Activated naive CD8-positive, alpha-beta T cell treated with anti-CD3 and anti-CD28 coated beads for 36 hours (primary cell): ENCODE results near the gene IMMP2L. TPM values are rescaled to one million over a fixed set of nuclear protein-coding genes. Genes with fewer than 3 reads are reported as not detected.

Source experiments
- DNase-seq: peaks from one replicate; pipeline ENCODE4 v3.0.0; 2021
- H3K27ac Mint-ChIP-seq: one replicate; pipeline ENCODE4 v1.8.0; 2022; ENCODE audit warnings: mild to moderate bottlenecking, moderate library complexity, mixed read lengths
- H3K27me3 Mint-ChIP-seq: one replicate; pipeline ENCODE4 v1.8.0; 2022; ENCODE audit warnings: mild to moderate bottlenecking, mixed read lengths
- H3K36me3 Mint-ChIP-seq: one replicate; pipeline ENCODE4 v1.8.0; 2021; ENCODE audit warnings: mild to moderate bottlenecking, mixed read lengths
- H3K4me1 Mint-ChIP-seq: one replicate; pipeline ENCODE4 v1.8.0; 2021; ENCODE audit warnings: mixed read lengths
- H3K4me3 Mint-ChIP-seq: one replicate; pipeline ENCODE4 v1.8.0; 2022; ENCODE audit warnings: mild to moderate bottlenecking, moderate library complexity, mixed read lengths
- H3K9me3 Mint-ChIP-seq: one replicate; pipeline ENCODE4 v1.8.0; 2022; ENCODE audit warnings: mixed read lengths
- total RNA-seq, 2 experiments: library from RNA; stranded (reverse); gene quantifications; one replicate each; pipeline ENCODE4 v1.2.3, GENCODE V29; 2021

Gene IMMP2L
- total RNA-seq, 2 experiments from 2014 or later, result 18.5 to 20.9 TPM

DNA sequence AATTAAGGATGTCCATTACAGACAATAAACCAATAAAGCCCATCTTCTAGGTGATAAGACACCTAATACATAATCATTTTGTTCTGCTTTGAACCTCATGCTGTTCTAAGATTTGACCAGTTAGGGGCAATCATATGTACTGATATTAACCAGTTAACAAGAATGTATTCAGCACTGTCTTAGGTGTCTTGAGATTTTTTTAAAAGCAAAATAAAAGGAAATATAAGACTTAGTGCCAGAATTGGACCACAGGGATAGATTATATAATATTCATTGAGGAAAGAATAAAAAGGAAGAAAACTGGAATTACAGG, 32.0 kb downstream of the IMMP2L start:
- no peaks in the 10 kb centered on the region for H3K27me3 Mint-ChIP-seq
- H3K27ac Mint-ChIP-seq, result no peak overlapping the region
- no peak for DNase-seq
- no peaks in the 10 kb centered on the region for H3K9me3 Mint-ChIP-seq
- peaks cover 44% of the 10 kb centered on the region for H3K4me1 Mint-ChIP-seq
- no peak overlapping the region for H3K4me3 Mint-ChIP-seq
- peaks cover 18% of the 10 kb centered on the region for H3K36me3 Mint-ChIP-seq

DNA sequence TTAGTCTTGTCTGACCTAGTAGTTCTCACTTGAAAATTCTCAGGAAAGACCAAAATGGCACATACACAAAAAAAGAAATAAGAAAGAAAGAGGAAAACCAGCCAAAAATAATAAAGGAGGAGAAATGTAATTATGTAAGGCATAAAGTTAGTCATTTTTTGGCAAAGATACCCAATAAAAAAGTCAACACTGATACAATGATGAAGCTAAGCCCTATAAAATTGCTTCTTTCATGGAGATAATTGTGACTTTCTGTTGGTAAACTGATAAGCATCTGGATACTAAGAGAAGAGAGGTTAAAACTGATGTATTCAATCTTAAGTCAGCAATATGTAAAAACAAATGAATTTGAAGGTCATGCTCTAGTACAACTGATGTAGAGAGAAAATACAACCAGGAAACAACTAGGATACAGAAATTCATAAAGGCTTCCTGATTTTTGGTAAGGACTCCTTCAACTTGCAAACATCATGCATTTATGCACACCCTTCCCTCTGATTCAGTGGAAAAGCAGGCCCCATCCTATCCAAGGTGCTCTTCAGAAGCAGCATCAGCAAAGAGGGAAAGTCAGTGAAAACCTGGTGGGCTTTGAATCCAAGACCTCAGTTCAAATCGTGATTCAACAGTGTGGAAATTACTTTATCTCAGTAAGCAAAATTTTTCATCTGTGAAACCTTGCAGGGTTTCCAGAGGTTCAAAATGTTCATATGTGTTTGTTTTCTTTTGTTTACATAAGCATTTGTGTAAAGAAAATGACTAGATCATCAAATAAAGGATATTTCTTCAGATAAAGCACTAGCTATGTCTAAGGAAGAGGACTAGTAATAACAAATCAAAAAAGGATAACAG, 32.6 kb downstream of the IMMP2L start:
- Mint-ChIP-seq H3K36me3 (peaks cover 21% of the 10 kb centered on the region), H3K27me3 (no peaks in the 10 kb centered on the region), H3K4me1 (peaks cover 42% of the 10 kb centered on the region), H3K4me3 (no peak overlapping the region), H3K27ac (no peak overlapping the region), H3K9me3 (no peaks in the 10 kb centered on the region)
- no peak for DNase-seq

GRCh38 chr7:111528331-111528730, 34.0 kb downstream of the IMMP2L start:
- Mint-ChIP-seq H3K27ac (peak overlapping the region; percentile 14), H3K9me3 (no peaks in the 10 kb centered on the region), H3K27me3 (no peaks in the 10 kb centered on the region), H3K36me3 (peaks cover 26% of the 10 kb centered on the region), H3K4me3 (no peak overlapping the region), H3K4me1 (peaks cover 42% of the 10 kb centered on the region)
- DNase-seq, result peak; percentile 5

GRCh38 chr7:111527545-111527944, 34.7 kb downstream of the IMMP2L start:
- Mint-ChIP-seq H3K4me3 (no peak overlapping the region), H3K27me3 (no peaks in the 10 kb centered on the region), H3K9me3 (no peaks in the 10 kb centered on the region), H3K4me1 (peaks cover 37% of the 10 kb centered on the region), H3K27ac (no peak overlapping the region), H3K36me3 (peaks cover 26% of the 10 kb centered on the region)
- no peak for DNase-seq

GRCh38 chr7:111525100-111525499, 37.2 kb downstream of the IMMP2L start:
- H3K9me3 Mint-ChIP-seq, result peaks cover 3% of the 10 kb centered on the region
- H3K27me3 Mint-ChIP-seq, result no peaks in the 10 kb centered on the region
- peaks cover 29% of the 10 kb centered on the region for H3K4me1 Mint-ChIP-seq
- no peak overlapping the region for H3K27ac Mint-ChIP-seq
- H3K36me3 Mint-ChIP-seq, result peaks cover 40% of the 10 kb centered on the region
- H3K4me3 Mint-ChIP-seq, result no peak overlapping the region
- no peak for DNase-seq

- H3K27ac Mint-ChIP-seq, result no peak overlapping the region
- no peak for DNase-seq
Observed at GRCh38 chr7:111521660-111522059, 40.6 kb downstream of the IMMP2L start.

GRCh38 chr7:111518264-111518663, 44.0 kb downstream of the IMMP2L start:
- Mint-ChIP-seq H3K36me3 (peaks cover 48% of the 10 kb centered on the region), H3K9me3 (peaks cover 3% of the 10 kb centered on the region), H3K4me3 (no peak overlapping the region), H3K27me3 (no peaks in the 10 kb centered on the region), H3K4me1 (peaks cover 12% of the 10 kb centered on the region), H3K27ac (no peak overlapping the region)
- no peak for DNase-seq

More at GRCh38 chr7:111521660-111522059, 40.6 kb downstream of the IMMP2L start:
- H3K27me3 Mint-ChIP-seq, result no peaks in the 10 kb centered on the region
- H3K4me3 Mint-ChIP-seq, result no peak overlapping the region
- peaks cover 8% of the 10 kb centered on the region for H3K4me1 Mint-ChIP-seq
- peaks cover 3% of the 10 kb centered on the region for H3K9me3 Mint-ChIP-seq
- peaks cover 57% of the 10 kb centered on the region for H3K36me3 Mint-ChIP-seq

DNA sequence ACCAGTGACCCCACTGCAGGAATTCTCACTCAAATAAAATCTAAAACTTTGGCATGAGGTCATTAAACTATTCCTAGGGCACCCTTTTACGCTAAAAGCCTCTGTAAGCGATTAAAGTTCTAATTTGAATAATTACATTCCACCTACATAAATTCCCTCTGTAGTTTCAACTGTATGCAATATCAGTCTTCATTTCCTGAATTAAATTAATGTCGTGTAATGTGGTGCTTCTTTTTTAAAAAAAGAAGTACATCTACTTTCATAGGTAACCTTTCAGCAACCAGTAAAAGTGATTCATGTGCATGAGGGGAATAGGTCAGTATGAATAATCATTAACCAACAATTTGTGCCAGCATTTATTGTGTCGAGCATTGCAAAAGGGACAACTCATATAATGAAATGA, 44.7 kb downstream of the IMMP2L start:
- no peak for DNase-seq
- Mint-ChIP-seq H3K4me1 (peaks cover 12% of the 10 kb centered on the region), H3K27me3 (no peaks in the 10 kb centered on the region), H3K9me3 (peaks cover 3% of the 10 kb centered on the region), H3K36me3 (peaks cover 53% of the 10 kb centered on the region), H3K27ac (no peak overlapping the region), H3K4me3 (no peak overlapping the region)

DNA sequence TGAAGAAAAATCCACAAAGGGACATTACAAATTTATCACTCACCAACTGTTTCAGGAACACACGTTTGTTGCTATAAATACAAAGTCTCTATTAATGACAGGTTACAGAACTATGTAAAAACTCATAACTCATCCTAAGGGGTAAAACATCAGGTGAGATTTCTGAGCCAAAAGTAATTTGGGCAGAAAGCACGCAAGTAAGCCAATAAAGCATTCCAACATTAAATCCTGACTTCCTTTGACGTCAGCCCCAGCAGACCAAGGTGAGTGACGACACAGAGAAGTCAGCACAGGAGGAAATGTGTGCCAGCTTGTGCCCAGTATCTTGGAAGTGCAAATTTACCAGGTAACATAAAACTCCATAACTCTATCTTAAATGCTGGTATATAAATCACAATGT, 45.7 kb downstream of the IMMP2L start:
- Mint-ChIP-seq H3K4me1 (peaks cover 12% of the 10 kb centered on the region), H3K9me3 (peaks cover 2% of the 10 kb centered on the region), H3K27ac (no peak overlapping the region), H3K4me3 (no peak overlapping the region), H3K27me3 (no peaks in the 10 kb centered on the region), H3K36me3 (peaks cover 52% of the 10 kb centered on the region)
- DNase-seq, result no peak

GRCh38 chr7:111513566-111513965, 48.7 kb downstream of the IMMP2L start:
- H3K36me3 Mint-ChIP-seq, result peaks cover 30% of the 10 kb centered on the region
- H3K9me3 Mint-ChIP-seq, result peaks cover 2% of the 10 kb centered on the region
- H3K4me3 Mint-ChIP-seq, result no peak overlapping the region
- no peak overlapping the region for H3K27ac Mint-ChIP-seq
- no peaks in the 10 kb centered on the region for H3K27me3 Mint-ChIP-seq
- no peak for DNase-seq
- H3K4me1 Mint-ChIP-seq, result peaks cover 13% of the 10 kb centered on the region

DNA sequence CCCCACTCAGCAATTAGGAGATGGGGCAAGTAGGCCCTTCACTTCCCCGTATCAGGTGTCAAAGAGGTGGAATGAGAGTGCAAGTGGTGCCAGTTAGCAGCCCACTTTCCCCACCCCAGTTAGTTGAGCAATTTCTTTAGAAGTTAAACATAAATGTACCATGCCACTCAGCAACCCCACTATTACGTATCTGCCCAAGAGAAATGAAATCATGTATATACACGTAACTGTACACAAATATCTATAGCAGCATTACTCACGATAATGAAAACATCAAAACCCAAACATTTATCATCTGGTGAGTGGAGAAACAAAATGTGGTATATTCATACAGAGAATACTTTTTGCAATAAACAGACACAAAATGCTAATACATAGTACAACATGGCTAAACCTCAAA, 50.4 kb downstream of the IMMP2L start:
- Mint-ChIP-seq H3K9me3 (peaks cover 4% of the 10 kb centered on the region), H3K4me3 (no peak overlapping the region), H3K27ac (no peak overlapping the region), H3K4me1 (peaks cover 12% of the 10 kb centered on the region), H3K36me3 (peaks cover 35% of the 10 kb centered on the region), H3K27me3 (no peaks in the 10 kb centered on the region)
- no peak for DNase-seq

GRCh38 chr7:111510584-111511378, 51.5 kb downstream of the IMMP2L start:
- Mint-ChIP-seq H3K36me3 (peaks cover 39% of the 10 kb centered on the region), H3K27me3 (no peaks in the 10 kb centered on the region), H3K9me3 (peaks cover 7% of the 10 kb centered on the region), H3K27ac (no peak overlapping the region), H3K4me1 (peaks cover 12% of the 10 kb centered on the region), H3K4me3 (no peak overlapping the region)
- no peak for DNase-seq

DNA sequence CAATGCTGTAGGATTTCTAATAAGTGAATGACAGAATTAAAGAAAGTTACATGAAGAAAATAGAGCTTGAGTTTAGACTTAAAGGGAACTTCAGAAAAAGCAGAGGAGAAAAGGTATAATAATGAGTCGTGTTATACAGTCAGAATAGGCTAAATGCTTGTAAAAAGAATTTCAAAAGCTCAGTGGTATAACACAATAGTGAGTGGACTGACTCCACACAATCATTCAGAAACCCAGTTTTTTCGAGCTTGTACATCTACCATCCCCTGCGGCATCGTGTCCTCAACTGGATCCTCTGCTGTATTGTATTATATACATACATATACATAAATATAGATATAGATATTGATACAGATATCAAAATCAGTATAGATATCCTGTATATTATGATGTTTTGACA, 52.2 kb downstream of the IMMP2L start:
- Mint-ChIP-seq H3K36me3 (peaks cover 39% of the 10 kb centered on the region), H3K27ac (no peak overlapping the region), H3K27me3 (no peaks in the 10 kb centered on the region), H3K4me3 (no peak overlapping the region), H3K9me3 (peaks cover 7% of the 10 kb centered on the region), H3K4me1 (peaks cover 9% of the 10 kb centered on the region)
- DNase-seq, result no peak

DNA sequence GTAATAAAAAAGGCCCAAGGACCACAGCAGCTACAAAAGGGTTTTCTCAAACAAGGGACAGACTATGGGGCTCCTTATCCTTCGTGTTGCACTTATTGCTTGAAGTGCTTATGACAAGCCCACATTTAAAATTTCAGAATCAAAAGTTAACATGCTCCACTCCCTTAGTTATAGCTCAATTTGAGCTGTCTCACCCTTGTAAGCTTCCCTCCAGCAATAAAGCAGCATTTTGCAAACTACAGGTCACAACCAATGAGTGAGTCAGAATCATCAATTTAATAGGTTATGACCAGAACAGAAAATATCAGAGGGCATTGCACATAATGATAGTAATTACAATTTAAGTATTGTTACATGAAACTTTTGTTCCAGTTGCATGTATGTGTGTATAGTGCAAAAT, 53.0 kb downstream of the IMMP2L start:
- Mint-ChIP-seq H3K4me3 (no peak overlapping the region), H3K27ac (no peak overlapping the region), H3K4me1 (peaks cover 9% of the 10 kb centered on the region), H3K9me3 (peaks cover 7% of the 10 kb centered on the region), H3K27me3 (no peaks in the 10 kb centered on the region), H3K36me3 (peaks cover 39% of the 10 kb centered on the region)
- DNase-seq, result no peak

DNA sequence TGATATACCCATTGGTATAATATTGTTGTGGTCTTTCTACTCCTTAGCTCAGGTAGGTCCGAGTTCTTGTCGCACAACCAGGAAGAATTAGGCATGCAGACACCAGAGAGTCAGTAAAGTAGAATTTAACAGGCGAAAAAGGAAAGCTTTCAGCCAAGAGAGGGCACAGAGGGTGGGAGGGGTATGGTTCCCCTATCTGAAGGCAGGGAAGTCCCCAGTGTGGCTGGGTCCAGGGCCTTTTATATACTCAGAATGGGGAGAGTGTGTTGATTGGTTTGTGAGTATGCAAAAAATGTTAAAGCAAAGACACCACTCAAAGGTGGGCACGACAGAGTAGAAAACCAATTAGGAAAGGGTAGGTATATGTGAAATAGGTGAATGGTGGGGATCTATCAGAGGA, 53.9 kb downstream of the IMMP2L start:
- DNase-seq, result no peak
- peaks cover 40% of the 10 kb centered on the region for H3K36me3 Mint-ChIP-seq
- no peaks in the 10 kb centered on the region for H3K27me3 Mint-ChIP-seq
- H3K9me3 Mint-ChIP-seq, result peaks cover 7% of the 10 kb centered on the region
- peaks cover 4% of the 10 kb centered on the region for H3K4me1 Mint-ChIP-seq
- no peak overlapping the region for H3K27ac Mint-ChIP-seq
- H3K4me3 Mint-ChIP-seq, result no peak overlapping the region
